ENCODE results near the gene CNPY3. TPM values are rescaled to one million over a fixed set of nuclear protein-coding genes. Genes with fewer than 3 reads are reported as not detected.

CNPY3 gene
- total and polyA plus RNA-seq, 2 of the 13 experiments (the other 11 are each of a cell fraction or from before 2014, with no cell fraction given), result 42.3 to 60.2 TPM

- TF ChIP-seq CSRNP1 (CRISPR knock-in tag; IDR thresholded peaks at IDR 0.05), result peak; percentile 73; the same call in 1 of the 2 replicates
- TF ChIP-seq JUNB (CRISPR knock-in tag; IDR thresholded peaks at IDR 0.05; ENCODE audit: borderline replicate concordance), result no peak
- TF ChIP-seq NCOA2 (CRISPR knock-in tag; IDR thresholded peaks at IDR 0.05), result no peak
- peak; percentile 54; the same call in 1 of the 2 replicates for TF ChIP-seq SNAPC2 (CRISPR knock-in tag; IDR thresholded peaks at IDR 0.05)
- peak; percentile 54; the same call in 1 of the 2 replicates for TF ChIP-seq ZNF441 (CRISPR knock-in tag; IDR thresholded peaks at IDR 0.05; ENCODE audit: borderline replicate concordance)
- peak; percentile 84; the same call in 1 of the 2 replicates for TF ChIP-seq ZNF430 (CRISPR knock-in tag; IDR thresholded peaks at IDR 0.05)
- TF ChIP-seq ZMYM3 (CRISPR knock-in tag; IDR thresholded peaks at IDR 0.05), result no peak
- peak; percentile 69; the same call in 1 of the 2 replicates for TF ChIP-seq ARNT2 (CRISPR knock-in tag; IDR thresholded peaks at IDR 0.05; ENCODE audit: low read depth)
- TF ChIP-seq MTF1 (CRISPR knock-in tag; IDR thresholded peaks at IDR 0.05), result 0 out of 2 replicates have a peak, but pooled peaks have one; percentile 42
- no peak for TF ChIP-seq MAFF (IDR thresholded peaks at IDR 0.05; ENCODE audit: low read depth, low read length)
- no peak for TF ChIP-seq TBX3 (IDR thresholded peaks at IDR 0.05; ENCODE audit: borderline replicate concordance)
- TF ChIP-seq, protein P1, sequence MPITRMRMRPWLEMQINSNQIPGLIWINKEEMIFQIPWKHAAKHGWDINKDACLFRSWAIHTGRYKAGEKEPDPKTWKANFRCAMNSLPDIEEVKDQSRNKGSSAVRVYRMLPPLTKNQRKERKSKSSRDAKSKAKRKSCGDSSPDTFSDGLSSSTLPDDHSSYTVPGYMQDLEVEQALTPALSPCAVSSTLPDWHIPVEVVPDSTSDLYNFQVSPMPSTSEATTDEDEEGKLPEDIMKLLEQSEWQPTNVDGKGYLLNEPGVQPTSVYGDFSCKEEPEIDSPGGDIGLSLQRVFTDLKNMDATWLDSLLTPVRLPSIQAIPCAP (CRISPR knock-in tag; IDR thresholded peaks at IDR 0.05; ENCODE audit: low read depth), result no peak
- 0 out of 2 replicates have a peak, but pooled peaks have one; percentile 30 for TF ChIP-seq FOXA3 (CRISPR knock-in tag; IDR thresholded peaks at IDR 0.05)
- TF ChIP-seq ZNF687 (CRISPR knock-in tag; IDR thresholded peaks at IDR 0.05), result peak; percentile 97
- TF ChIP-seq XRCC5 (optimal IDR thresholded peaks at IDR 0.05; ENCODE audit: low read length), result peak; percentile 46
- no peak for TF ChIP-seq FIP1L1 (IDR thresholded peaks at IDR 0.05; ENCODE audit: borderline replicate concordance, insufficient read depth, low read depth, low read length)
- peak; percentile 85; the same call in 1 of the 2 replicates for TF ChIP-seq GZF1 (CRISPR knock-in tag; IDR thresholded peaks at IDR 0.05)
- peak; percentile 95 for TF ChIP-seq ZNF317 (CRISPR knock-in tag; IDR thresholded peaks at IDR 0.05)
- peak; percentile 95 for TF ChIP-seq ZNF598 (CRISPR knock-in tag; IDR thresholded peaks at IDR 0.05; ENCODE audit: borderline replicate concordance)
- peak; percentile 55; the same call in 1 of the 2 replicates for TF ChIP-seq ZNF567 (CRISPR knock-in tag; IDR thresholded peaks at IDR 0.05; ENCODE audit: borderline replicate concordance)
- TF ChIP-seq ZIK1 (CRISPR knock-in tag; IDR thresholded peaks at IDR 0.05; ENCODE audit: borderline replicate concordance, low read depth), result 0 out of 2 replicates have a peak, but pooled peaks have one; percentile 60
- TF ChIP-seq ZNF616 (CRISPR knock-in tag; IDR thresholded peaks at IDR 0.05; ENCODE audit: low read depth), result peak; percentile 32; the same call in 1 of the 2 replicates
- TF ChIP-seq RXRB (CRISPR knock-in tag; IDR thresholded peaks at IDR 0.05; ENCODE audit: borderline replicate concordance), result peak; percentile 24
Observed at GRCh38 chr6:42960243-42961019, 31.2 kb downstream of the CNPY3 start, which contains the start of gene GNMT (continued).
